GM12801 (cell line): ENCODE results near the gene CPB2.

Source experiments
- TF ChIP-seq, protein P1 (sequence below): IDR thresholded peaks from one replicate; pipeline ENCODE4 v1.5.1; 2011; ENCODE audit warnings: control low read depth; ENCODE audit not compliant: insufficient read length; ENCODE audit errors: extremely low read depth

Gene CPB2

DNA sequence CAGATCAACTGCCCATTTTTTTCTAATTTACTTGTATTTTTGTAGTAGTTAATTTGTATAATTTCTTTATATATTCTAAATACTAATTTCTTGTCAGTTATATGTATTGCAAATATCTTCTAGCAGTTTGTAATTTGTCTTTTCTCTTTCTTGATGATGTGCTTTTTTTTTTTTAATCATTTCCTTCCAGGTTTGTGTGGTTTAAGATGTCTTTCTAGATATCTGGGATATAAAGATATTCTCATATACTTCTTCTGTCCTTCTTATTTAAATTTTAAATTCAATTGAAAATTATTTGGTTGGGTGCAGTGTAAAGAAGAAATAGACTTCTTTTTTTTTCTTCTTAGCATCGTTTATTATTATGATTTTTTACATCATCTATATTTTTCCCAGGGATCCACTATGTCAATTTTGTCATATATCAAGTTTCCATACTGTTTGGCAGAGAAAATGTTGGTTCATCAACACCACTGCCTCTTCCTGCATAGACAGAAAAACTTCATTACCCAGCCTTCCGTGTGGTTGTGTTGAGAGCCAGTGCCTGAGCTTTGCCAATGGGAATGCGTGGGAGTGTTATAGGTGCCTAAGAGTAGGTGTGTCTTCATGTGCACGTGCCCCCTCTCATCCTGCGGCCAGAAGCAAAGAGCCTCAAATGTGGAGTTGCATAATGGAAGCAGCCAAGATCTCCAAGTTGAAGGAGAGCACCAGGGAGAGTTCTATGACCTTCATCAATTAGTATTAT lies 15.8 kb downstream of the CPB2 start:
- TF ChIP-seq, protein P1, sequence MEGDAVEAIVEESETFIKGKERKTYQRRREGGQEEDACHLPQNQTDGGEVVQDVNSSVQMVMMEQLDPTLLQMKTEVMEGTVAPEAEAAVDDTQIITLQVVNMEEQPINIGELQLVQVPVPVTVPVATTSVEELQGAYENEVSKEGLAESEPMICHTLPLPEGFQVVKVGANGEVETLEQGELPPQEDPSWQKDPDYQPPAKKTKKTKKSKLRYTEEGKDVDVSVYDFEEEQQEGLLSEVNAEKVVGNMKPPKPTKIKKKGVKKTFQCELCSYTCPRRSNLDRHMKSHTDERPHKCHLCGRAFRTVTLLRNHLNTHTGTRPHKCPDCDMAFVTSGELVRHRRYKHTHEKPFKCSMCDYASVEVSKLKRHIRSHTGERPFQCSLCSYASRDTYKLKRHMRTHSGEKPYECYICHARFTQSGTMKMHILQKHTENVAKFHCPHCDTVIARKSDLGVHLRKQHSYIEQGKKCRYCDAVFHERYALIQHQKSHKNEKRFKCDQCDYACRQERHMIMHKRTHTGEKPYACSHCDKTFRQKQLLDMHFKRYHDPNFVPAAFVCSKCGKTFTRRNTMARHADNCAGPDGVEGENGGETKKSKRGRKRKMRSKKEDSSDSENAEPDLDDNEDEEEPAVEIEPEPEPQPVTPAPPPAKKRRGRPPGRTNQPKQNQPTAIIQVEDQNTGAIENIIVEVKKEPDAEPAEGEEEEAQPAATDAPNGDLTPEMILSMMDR, result no peak

DNA sequence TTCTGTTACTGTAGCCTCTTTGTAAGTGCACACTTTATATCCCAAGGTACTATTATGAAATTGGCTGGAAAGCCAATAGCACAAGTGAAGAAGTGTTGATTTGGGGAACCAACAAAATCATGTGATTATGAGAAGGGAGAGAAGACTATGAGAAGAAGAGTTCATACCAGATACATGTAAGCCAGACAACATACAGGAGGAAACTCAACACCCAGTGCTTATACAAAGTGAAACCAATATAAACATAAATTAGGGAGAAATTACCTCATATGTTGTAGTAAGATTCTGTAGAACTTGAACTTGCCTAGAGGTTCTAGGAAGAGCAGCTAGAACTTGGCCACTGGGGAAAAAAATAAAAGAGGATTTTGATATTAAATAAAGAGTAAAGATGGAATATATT lies 17.4 kb downstream of the CPB2 start:
- TF ChIP-seq, protein P1, result no peak

DNA sequence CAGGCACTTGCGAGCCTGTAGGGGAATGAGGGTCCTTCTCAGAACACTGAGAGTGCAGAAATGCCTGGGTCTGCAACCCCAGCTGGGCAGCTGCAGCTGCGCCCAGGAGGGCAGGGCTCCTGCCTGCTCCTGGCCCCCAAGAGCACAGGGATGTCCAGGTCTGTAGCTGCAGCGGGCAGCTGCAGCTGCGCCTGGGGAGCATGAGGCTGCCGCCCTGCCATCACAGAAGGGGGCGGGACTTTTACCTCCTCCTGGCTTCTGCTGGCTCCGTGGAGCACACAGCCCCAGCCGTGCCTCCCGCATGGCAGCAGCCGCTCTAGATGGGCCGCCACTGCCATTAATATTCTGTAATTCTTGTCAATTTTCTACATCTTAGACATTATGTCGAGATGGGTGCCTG lies 17.8 kb downstream of the CPB2 start:
- TF ChIP-seq, protein P1, result no peak

DNA sequence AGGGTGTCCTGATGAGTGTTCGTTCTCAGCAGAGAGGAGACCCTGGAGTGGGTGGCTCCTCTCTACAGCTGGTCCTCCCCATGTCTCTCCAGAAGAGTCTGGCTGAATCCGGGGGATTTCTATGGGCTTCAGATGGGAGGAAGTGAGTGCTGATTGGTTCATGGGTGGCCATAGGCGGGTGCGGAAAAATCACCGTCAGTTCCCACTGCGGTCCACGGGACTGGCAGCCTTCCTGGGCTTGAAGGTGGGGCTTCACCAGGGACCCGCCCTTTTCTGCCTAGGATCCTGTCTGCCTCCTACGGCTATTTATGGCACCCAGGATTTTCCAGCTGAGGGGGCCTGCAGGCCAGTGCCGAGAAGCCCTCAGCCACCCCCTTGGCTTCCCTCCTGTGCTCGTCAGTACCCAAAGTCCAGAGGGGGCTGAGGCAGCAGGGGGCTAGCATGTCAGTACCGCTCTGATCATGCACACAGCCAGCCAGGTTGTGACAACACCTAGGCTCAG lies 18.4 kb downstream of the CPB2 start:
- TF ChIP-seq, protein P1, result no peak

- TF ChIP-seq, protein P1, result no peak
Observed at GRCh38 chr13:46085737-46086136, 19.1 kb downstream of the CPB2 start.

DNA sequence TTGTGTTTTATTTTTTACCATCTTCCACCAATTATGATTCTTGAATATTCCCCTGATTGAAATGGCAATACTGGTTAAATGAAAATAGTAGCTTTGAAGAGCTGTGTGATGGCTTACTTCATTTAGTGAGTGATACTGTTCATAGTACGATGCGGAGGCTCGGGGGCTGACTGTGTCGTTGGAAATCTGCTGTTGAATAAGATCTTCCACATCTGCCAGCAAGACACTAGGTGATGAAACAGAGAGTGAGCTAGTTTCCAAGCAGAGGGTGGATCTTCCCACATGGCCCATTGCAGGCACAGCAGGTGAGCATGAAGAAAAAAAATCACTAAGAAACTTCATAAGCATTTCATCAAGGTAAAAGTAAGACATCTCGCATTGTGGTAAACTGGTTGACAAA lies 22.5 kb downstream of the CPB2 start:
- TF ChIP-seq, protein P1, result no peak

- TF ChIP-seq, protein P1, result no peak
Observed at GRCh38 chr13:46079770-46080169, 25.1 kb downstream of the CPB2 start.
